T-helper 1 cell treated with Interleukin-12 subunit alpha and Interleukin-12 subunit beta and Interleukin-4 antibody, amounts not matched to agents 30 μg/mL and 1 μg/mL, for 36 hours (primary cell): Measurements from ENCODE around the gene NDUFB8.
"Not testable (repeated sequence)": the region's sequence is repeated elsewhere in the genome, so short reads cannot be mapped to it uniquely, and the experiment has no call there.

Experiments
- H3K27ac Mint-ChIP-seq: one replicate; pipeline ENCODE4 v1.8.0; 2021; ENCODE audit warnings: mild to moderate bottlenecking, mixed read lengths
- H3K27me3 Mint-ChIP-seq: one replicate; pipeline ENCODE4 v1.8.0; 2021; ENCODE audit warnings: low read depth, mixed read lengths
- H3K36me3 Mint-ChIP-seq: one replicate; pipeline ENCODE4 v1.8.0; 2021; ENCODE audit warnings: low read depth, mixed read lengths
- H3K4me1 Mint-ChIP-seq: one replicate; pipeline ENCODE4 v1.8.0; 2021; ENCODE audit warnings: low read depth, mixed read lengths
- H3K4me3 Mint-ChIP-seq: one replicate; pipeline ENCODE4 v1.8.0; 2021; ENCODE audit warnings: mild to moderate bottlenecking, moderate library complexity, mixed read lengths
- H3K9me3 Mint-ChIP-seq: one replicate; pipeline ENCODE4 v1.8.0; 2021; ENCODE audit warnings: mixed read lengths

The NDUFB8 gene

DNA sequence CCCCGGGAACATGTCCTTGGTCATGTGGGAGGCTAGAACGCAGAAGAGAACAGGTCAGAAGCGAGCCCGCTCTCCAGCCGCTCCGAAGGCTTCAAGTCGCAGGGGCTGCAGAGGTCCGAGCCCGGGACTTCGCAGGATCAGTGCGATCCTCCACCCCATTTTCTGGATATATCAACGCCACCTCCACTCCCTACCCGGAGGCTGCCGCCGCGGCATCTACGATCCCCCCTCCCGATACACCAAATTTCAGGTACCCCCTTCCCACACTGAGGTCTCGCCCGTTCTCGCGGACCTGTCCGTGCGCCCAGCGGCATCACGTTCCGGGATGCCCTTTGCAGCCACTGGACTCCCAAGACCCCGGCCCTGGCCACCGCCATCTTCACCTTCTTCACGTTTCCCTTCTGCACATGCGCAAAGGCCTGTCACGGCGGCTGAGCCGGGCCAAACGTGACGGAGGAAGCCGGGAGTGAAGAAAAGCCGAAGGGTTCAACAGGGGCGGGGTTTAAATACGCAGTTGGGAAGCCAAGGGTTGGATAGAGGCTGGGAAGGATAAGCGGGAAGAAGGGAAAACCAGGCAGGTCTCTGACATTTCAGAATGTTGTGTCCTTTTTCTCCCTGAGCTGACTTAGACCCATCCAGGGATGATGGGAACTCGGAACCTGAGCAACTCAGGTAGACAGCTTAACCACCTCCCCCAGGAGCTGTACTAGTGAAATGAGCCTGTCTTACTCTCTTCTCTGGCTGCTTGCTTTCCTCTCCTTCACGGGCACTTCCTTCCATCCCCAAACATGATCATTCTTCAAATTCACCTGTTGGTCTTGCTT, at the start of gene NDUFB8:
Gene NDUFB8, minus strand, starts transcription at position 397 of the 824 bp plus-strand sequence. Its CDS starts 20 bp downstream, at position 377.
- Mint-ChIP-seq H3K4me1 (peaks cover 20% of the 10 kb centered on the region), H3K27ac (peak within 1 kb of the TSS; percentile 94), H3K9me3 (no peaks in the 10 kb centered on the region), H3K27me3 (no peaks in the 10 kb centered on the region), H3K36me3 (peaks cover 28% of the 10 kb centered on the region), H3K4me3 (peak within 1 kb of the TSS; percentile 97)

DNA sequence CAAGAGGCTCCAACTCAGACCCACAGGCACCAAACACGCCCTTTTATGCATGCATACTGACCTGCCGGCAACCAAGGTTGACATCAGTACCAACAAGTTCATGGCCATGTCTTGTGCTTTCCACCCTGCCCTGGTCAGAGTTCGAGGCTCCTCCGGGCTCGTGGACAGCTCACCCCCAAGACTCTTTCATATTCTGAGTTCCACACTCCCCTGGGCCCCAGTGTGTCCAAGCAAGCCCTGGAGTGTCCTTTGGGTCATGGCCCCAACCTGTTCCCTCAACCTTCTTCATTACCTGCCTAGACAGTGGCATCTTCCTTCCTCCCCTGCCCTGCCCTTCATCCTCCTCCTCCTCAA, 46.6 kb upstream of the NDUFB8 start:
- H3K4me1 Mint-ChIP-seq = no peaks in the 10 kb centered on the region

DNA sequence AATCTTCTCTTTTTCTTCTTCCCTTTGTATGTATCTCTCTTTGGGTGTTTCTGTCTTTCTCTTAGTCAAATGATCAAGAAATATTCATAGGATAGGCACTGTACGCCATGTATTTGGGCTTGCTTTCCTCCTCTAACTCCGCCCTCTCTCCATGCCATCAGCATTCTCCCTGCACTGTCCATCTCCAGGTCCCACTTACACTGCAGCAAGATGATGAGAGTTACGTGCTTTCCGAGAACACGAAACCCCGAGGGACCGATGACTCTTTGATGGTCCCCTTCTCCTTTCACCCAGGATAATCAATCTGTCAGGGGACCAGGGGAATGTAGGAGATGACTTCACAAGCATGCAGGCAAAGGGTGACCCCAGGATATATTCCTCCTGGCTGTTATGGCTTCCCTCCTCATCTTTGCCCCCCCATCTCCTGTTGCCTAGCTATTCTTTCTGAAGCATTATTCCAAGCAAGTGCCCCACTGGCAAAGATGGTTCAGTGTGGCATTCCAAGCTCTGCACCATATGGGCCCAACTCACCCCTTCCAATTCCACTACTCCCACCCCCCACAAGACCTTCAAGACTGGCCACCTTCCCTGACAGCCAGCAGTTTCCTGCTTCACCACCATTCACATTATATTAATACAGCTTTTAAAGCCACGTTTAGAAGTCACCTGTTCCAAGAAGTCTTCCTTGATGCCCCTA, 46.1 kb upstream of the NDUFB8 start:
- H3K4me1 Mint-ChIP-seq = no peaks in the 10 kb centered on the region
- H3K27me3 Mint-ChIP-seq = peaks cover 22% of the 10 kb centered on the region
- no peak overlapping the region for H3K27ac Mint-ChIP-seq
- H3K9me3 Mint-ChIP-seq = no peaks in the 10 kb centered on the region
- H3K4me3 Mint-ChIP-seq = no peak overlapping the region
- H3K36me3 Mint-ChIP-seq = no peaks in the 10 kb centered on the region

More for the DNA sequence above, 46.6 kb upstream of the NDUFB8 start:
- Mint-ChIP-seq H3K4me3 (no peak overlapping the region), H3K27me3 (peaks cover 27% of the 10 kb centered on the region), H3K9me3 (no peaks in the 10 kb centered on the region), H3K27ac (no peak overlapping the region), H3K36me3 (no peaks in the 10 kb centered on the region)

DNA sequence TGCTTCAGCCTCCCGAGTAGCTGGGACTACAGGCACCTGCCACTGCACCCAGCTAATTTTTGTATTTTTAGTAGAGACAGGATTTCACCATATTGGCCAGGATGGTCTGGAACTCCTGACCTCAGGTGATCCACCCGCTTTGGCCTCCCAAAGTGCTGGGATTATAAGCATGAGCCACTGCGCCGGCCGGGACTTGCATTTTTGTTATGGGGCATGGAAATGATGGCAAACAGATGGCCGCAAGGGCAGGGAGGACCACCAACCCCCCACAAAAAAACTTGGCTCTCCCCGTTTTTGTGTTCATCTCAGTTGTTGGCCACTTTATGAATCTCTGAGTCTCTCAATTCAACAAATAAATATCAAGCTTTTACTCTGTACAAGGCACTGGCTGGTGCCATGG, 45.5 kb upstream of the NDUFB8 start:
- H3K27ac Mint-ChIP-seq, H3K9me3 Mint-ChIP-seq, H3K4me1 Mint-ChIP-seq, H3K4me3 Mint-ChIP-seq, H3K36me3 Mint-ChIP-seq: not testable (repeated sequence)
- H3K27me3 Mint-ChIP-seq = peaks cover 22% of the 10 kb centered on the region

DNA sequence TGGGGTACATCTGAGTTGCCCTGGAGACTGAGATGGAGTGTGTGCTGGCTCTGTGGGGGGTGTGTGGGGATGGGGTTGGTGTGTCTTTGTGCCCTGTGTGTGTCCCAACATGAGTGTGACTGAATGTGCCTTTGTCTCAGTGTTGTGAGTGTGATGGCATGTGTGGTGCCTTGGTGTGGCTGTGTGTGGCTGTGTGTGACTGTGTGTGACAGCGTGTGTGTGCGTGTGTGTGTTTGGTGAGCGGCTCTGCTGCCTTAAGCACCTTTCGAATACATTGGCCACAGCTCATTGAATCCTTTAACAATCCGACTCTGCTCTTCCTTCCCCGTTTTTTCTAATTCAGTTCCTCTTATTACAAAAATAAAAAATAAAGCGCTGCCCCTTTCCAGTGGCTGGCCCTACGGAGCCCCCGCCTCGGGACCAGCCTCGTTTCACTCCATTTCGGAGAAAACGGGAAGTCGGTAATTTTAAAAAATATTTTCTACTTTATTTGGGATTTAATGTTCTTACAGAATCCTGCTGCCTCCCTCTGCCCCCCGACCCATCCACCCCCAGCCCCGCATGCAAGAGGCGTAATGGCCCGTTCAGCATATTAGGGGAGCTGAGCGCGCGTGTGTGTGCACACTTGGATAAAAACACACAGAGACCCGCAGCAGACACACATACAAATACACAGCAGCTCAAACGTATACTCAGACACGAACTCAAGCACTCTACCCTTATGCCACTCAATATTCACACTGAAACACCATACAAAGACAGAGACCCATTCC, 41.6 kb upstream of the NDUFB8 start:
- no peak overlapping the region for H3K4me3 Mint-ChIP-seq
- H3K4me1 Mint-ChIP-seq = no peaks in the 10 kb centered on the region
- H3K9me3 Mint-ChIP-seq = no peaks in the 10 kb centered on the region
- H3K27ac Mint-ChIP-seq = no peak overlapping the region
- no peaks in the 10 kb centered on the region for H3K36me3 Mint-ChIP-seq
- H3K27me3 Mint-ChIP-seq = peaks cover 14% of the 10 kb centered on the region

DNA sequence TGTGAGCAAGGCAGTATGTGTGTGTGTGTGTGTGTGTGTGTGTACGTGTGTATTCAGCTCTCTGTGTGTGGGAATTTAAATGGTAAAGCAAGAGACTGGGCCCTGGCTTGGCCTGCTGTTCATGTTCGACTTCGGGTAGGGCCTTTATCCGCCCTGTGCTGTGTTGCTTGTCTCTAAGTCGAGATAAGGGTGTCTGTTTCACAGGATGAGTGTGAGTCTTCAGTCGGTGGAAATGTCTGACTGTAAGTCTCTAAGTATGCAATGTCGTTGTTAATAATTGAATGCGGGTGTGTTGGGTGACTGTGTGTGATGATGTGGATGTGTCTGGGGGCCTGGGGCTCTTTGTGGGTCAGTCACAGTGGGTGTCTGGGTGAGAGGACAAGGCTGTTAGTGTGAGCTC, 40.8 kb upstream of the NDUFB8 start:
- Mint-ChIP-seq H3K36me3 (no peaks in the 10 kb centered on the region), H3K9me3 (no peaks in the 10 kb centered on the region), H3K4me3 (no peak overlapping the region), H3K27ac (no peak overlapping the region), H3K4me1 (no peaks in the 10 kb centered on the region), H3K27me3 (peaks cover 8% of the 10 kb centered on the region)

DNA sequence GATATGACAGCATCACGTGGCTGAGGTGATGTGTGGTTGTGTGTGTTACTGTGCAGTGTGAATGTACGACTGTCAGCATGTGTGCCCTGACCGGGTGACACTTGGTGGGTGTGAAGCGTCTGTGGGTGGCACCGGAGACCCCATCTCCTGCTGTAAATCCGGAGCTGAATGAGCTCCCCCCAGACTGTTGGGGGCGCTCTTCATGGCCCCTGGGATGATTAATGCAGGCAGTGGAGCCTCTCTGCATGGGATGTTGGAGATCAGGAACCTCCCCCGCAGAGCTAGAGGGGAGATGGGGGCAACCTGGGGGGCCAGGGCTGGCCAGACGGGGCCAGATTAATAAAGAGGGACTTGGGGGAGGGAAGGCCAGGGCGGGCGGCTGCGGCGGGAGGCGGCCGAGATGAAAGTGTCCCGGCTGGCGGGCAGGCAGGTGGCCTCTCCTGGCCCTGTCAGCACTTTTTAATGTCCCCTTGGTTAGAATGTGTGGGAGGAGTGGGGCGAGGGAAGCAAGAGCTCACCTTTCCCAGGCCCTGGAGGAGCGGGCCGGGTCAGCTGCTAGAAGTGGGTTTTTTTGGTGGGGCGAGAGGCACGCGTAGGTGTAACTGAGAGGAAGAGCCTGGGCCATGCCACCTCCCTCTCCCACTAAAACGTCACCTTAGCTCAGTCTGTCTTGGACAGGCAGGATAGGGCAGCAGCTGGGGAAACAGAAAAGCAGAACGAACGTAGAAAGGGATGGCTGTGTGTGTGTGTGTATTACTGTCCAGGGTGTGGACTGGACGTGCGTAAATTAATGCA, 40.2 kb upstream of the NDUFB8 start:
- H3K27ac Mint-ChIP-seq = no peak overlapping the region
- H3K4me1 Mint-ChIP-seq = no peaks in the 10 kb centered on the region
- H3K9me3 Mint-ChIP-seq = no peaks in the 10 kb centered on the region
- H3K27me3 Mint-ChIP-seq = peaks cover 9% of the 10 kb centered on the region
- H3K36me3 Mint-ChIP-seq = no peaks in the 10 kb centered on the region
- no peak overlapping the region for H3K4me3 Mint-ChIP-seq

DNA sequence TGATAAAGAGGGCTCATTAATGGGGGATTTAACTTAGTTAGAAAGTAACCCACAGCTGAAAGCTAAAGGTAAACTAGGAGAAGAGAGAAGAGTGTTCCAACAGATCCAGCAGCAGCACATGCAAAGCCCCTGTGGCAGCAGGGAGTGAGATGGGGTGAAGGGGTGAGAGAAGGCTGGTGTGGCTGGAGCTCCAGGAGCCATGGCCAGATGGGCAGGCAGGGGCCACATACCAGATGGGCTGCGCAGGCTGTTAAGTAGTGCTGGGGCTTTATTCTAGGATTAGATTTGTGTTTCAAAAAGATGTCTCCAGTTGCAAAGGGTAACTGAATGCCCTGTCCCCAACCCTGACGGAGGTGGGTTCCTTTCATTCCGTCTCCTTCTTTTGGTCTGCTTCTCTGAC, 39.2 kb upstream of the NDUFB8 start:
- Mint-ChIP-seq H3K9me3 (no peaks in the 10 kb centered on the region), H3K4me1 (no peaks in the 10 kb centered on the region)

DNA sequence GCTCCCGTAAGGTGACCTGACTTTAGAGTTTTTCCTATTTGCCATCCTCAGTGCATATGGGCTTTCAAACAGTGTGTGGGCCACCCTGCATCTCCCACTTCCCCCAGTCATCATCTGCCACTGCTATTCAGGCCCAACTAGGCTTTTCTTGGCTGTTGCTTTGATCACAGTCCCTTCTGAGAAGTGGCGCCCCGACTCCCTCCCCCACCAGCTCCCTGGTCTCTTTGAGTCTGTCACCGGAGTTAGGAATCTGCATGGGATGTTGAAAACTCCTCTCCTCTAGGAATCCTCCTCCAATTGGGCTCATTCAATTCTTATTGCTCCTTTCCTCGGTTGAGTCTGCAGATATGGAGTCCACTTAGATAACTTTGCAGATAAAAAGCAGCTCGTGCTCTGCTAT, 38.2 kb upstream of the NDUFB8 start:
- Mint-ChIP-seq H3K27me3 (peaks cover 22% of the 10 kb centered on the region), H3K9me3 (no peaks in the 10 kb centered on the region), H3K4me1 (peaks cover 3% of the 10 kb centered on the region), H3K4me3 (no peak overlapping the region), H3K27ac (no peak overlapping the region), H3K36me3 (peaks cover 3% of the 10 kb centered on the region)

More for the DNA sequence above, 39.2 kb upstream of the NDUFB8 start:
- Mint-ChIP-seq H3K27me3 (peaks cover 17% of the 10 kb centered on the region), H3K4me3 (no peak overlapping the region), H3K36me3 (no peaks in the 10 kb centered on the region), H3K27ac (no peak overlapping the region)

DNA sequence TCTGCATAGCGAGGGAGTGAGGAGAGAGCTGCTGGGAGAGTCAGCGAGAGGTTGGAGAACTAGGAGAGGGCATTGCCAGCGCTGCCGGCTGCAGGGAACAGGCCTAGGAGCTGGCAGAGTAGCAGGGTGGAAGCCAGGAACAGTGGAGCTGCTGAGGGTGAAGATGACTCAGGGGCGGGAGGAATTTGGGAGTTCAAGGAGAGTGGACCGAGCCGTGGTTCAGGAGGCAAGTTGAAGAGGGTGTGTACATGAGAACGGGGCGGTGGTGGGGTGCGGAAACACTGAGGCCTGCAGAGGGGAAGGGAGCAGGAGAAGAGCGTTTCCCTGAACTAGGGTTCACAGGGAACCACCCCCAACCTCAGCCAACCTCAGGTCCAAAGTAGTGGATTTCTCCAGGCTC, 37.6 kb upstream of the NDUFB8 start:
- Mint-ChIP-seq H3K9me3 (no peaks in the 10 kb centered on the region), H3K27ac (no peak overlapping the region), H3K36me3 (peaks cover 3% of the 10 kb centered on the region), H3K4me3 (no peak overlapping the region), H3K27me3 (peaks cover 22% of the 10 kb centered on the region), H3K4me1 (peaks cover 5% of the 10 kb centered on the region)

DNA sequence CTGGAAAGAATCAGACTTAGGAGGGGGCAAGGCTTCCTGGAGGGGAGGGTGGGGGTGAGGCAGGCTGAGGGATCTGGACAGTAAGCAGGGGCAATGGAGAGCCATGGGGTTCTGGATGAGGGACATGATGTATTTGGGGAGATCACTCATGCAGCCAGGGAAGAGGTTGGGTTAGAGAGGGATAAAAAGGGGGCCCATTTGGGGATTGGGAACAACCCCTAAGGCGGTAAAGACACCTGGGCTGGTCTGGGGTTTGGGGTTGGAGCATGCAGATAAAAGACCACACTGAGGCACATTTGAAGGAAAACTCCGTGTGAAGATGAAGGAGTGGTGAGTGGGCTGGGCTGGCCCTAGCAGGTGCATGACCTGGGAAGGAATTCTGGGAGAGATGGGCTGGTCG, 36.9 kb upstream of the NDUFB8 start:
- H3K4me3 Mint-ChIP-seq = no peak overlapping the region
- H3K27ac Mint-ChIP-seq = no peak overlapping the region

DNA sequence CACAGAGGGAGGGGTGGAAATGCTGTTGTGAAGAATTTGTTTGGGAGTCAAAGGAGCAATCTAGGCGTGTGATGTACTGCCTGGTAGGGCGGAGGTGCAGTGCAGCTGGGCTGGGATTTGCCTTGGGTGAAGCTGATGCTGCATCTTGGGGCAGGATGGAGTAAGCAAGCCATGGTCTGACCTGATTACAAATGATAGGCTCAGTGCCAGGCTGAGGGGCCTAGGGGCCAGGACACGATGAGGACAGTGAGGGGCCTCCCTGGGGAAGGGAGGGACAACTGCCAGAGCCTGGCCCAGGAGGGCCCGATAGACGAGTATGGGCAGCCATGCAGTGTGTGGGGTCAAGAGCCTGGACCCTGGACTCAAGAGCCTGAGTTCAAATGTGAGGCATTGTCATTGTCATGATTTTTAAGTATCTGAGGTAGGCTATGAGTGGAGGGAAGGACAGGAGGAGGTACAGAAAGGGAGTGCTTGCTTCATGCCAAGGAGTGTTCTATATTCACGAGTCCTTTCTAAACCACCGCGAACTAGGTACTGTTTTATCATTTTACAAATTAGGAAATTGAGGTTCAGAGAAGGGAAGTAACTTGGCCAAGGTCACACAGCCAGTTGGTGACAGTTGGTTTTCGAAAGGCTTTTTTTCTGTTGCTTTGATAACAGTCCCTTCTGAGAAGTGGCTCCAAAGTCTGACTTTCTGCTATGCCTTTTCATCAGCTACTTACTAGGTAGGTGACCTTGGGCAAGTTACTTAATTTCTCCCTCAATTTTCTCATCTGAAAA, 35.7 kb upstream of the NDUFB8 start:
- Mint-ChIP-seq H3K27me3 (peaks cover 30% of the 10 kb centered on the region), H3K27ac (no peak overlapping the region), H3K36me3 (peaks cover 9% of the 10 kb centered on the region), H3K4me3 (no peak overlapping the region), H3K9me3 (no peaks in the 10 kb centered on the region), H3K4me1 (peaks cover 9% of the 10 kb centered on the region)

More for the DNA sequence above, 36.9 kb upstream of the NDUFB8 start:
- peaks cover 5% of the 10 kb centered on the region for H3K4me1 Mint-ChIP-seq
- peaks cover 25% of the 10 kb centered on the region for H3K27me3 Mint-ChIP-seq
- no peaks in the 10 kb centered on the region for H3K9me3 Mint-ChIP-seq
- H3K36me3 Mint-ChIP-seq = peaks cover 3% of the 10 kb centered on the region

DNA sequence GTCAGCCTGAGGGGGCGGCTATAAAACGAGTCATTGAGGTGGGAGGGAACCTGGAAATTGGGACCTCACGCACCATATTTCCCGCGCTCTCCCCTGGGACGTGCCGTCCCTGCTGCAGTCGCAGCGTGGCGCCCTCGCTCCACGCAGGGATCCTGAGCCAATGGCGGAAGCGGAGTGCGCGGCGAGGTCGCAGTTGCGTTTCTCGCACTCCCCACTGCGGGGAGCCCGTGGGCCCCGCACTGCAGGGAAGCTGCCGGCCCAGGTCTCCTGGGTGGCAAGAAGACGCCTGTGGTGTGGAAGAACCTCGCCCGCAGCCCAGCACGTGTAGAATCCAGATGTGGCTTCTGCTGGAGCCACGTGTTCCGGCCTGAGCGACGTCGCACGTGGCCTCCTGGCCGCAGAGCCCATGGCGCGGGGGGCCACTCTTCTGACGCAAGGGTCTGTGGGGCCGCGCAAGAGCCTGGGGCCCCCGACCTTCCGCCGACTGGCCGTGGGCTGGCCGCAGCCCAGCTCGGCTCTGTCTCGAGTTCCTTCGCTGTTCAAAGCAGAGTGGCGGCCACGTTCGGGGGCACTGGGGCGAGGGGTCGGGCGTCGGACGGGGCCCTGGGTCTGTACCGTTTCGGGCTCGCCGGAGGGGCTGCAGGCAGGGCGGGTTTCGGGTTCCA, 32.5 kb upstream of the NDUFB8 start:
- Mint-ChIP-seq H3K36me3 (peaks cover 15% of the 10 kb centered on the region), H3K4me1 (peaks cover 10% of the 10 kb centered on the region), H3K27ac (no peak overlapping the region), H3K27me3 (peaks cover 30% of the 10 kb centered on the region), H3K9me3 (no peaks in the 10 kb centered on the region), H3K4me3 (no peak overlapping the region)
